Peyer's patch (tissue), 4 donors: ENCODE data around the gene TMEM175.

ENCODE experiments used
- CTCF ChIP-seq, 6 experiments: fragments of 450-650 bp in 4 of 6; fragments of 200-600 bp in 2 of 6; sonication (generic) in 1 of 6; IDR thresholded peaks; one replicate each; pipeline ENCODE4 v1.5.1; 2017 to 2019; ENCODE audit warnings: antibody characterized with exemption in 6 of 6, mild to moderate bottlenecking in 3 of 6, moderate library complexity in 1 of 6
- POLR2A ChIP-seq, 2 donors: fragments of 450-650 bp; IDR thresholded peaks; one replicate each; pipeline ENCODE4 v1.5.1; 2017; ENCODE audit warnings: antibody characterized with exemption in 2 of 2, mild to moderate bottlenecking in 2 of 2, moderate library complexity in 2 of 2

GRCh38 chr4:965766-966134, 33.5 kb downstream of the TMEM175 start:
- TF ChIP-seq CTCF (IDR thresholded peaks at IDR 0.05) (no peak), POLR2A (IDR thresholded peaks at IDR 0.05) (no peak)
